H1 (cell line): ENCODE measurements around the gene NR1H3. TPM values are rescaled to one million over a fixed set of nuclear protein-coding genes. Genes with fewer than 3 reads are reported as not detected.

Experiments used
- ASH2L ChIP-seq: fragments of 200-600, 300-600 bp; sonication (generic); IDR thresholded peaks from one replicate; pipeline ENCODE4 v1.7.1; 2017; ENCODE audit warnings: low read length
- CBX5 ChIP-seq: fragments of 300-800, 300-1000 bp; sonication (generic); IDR thresholded peaks from 2 replicates; pipeline ENCODE4 v1.7.1; 2016; ENCODE audit warnings: antibody characterized with exemption, low read length, low read depth
- MAFK ChIP-seq: IDR thresholded peaks from 2 replicates; pipeline ENCODE4 v1.6.1; 2012; ENCODE audit warnings: low read depth, mild to moderate bottlenecking, improper control_type of control experiment, low read length
- POLR2AphosphoS5 ChIP-seq: IDR thresholded peaks from 2 replicates; pipeline ENCODE4 v1.6.1; 2011; ENCODE audit warnings: low read depth, low read length
- polyA plus RNA-seq, 7 experiments: library from polyadenylated mRNA; depleted of rRNA in 3 of 7; stranded (reverse) in 5 of 7; unstranded in 2 of 7; fragments of >200 nt in 5 of 7; fragments of 200-250 nt in 2 of 7; gene quantifications; 1 replicate in 5 of 7; 2 replicates in 1 of 7; 4 replicates in 1 of 7; pipeline versions ENCODE4 v1.2.1 to v1.2.3, GENCODE V29; 2011 to 2013; ENCODE audit warnings: missing spikeins in 2 of 7, mixed read lengths in 2 of 7
- total RNA-seq: library from RNA; stranded (reverse); fragmentation: NEBNext Ultra II Directional; extraction: Animal tissue kit (Norgen Biotek cat#: 25700); gene quantifications from 2 replicates; pipeline ENCODE4 v1.2.1, GENCODE V29; 2021
- TF ChIP-seq, protein P1 (sequence below): fragments of 300-600 bp; sonication (generic); IDR thresholded peaks from 2 replicates; pipeline ENCODE4 v1.7.1; 2012; ENCODE audit warnings: low read length, moderate library complexity, mild to moderate bottlenecking, inconsistent platforms; ENCODE audit not compliant: insufficient replicate concordance

The NR1H3 gene
- total and polyA plus RNA-seq, 2 of the 8 experiments (the other 6 are each of a cell fraction or from before 2014, with no cell fraction given): 19.9 to 42.1 TPM

DNA sequence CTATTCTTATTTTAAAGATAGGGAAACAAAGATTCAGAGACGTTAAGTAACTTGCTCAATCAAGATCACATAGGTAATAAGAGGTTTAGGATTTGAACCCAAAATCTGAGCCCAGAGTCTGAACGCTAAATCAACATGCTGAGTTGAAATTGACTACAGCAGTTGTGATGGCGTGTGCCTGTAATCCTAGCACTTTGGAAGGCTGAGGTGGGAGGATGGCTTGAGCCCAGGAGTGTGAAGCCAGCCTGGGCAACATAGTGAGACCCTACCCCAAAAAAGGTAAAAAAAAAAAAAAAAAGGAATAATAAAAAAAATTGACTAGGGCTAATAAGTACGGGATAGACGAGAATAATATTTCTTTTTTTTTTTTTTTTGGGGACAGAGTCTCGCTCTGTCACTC is 1.4 kb upstream of the NR1H3 start (continued):
- TF ChIP-seq, protein P1, sequence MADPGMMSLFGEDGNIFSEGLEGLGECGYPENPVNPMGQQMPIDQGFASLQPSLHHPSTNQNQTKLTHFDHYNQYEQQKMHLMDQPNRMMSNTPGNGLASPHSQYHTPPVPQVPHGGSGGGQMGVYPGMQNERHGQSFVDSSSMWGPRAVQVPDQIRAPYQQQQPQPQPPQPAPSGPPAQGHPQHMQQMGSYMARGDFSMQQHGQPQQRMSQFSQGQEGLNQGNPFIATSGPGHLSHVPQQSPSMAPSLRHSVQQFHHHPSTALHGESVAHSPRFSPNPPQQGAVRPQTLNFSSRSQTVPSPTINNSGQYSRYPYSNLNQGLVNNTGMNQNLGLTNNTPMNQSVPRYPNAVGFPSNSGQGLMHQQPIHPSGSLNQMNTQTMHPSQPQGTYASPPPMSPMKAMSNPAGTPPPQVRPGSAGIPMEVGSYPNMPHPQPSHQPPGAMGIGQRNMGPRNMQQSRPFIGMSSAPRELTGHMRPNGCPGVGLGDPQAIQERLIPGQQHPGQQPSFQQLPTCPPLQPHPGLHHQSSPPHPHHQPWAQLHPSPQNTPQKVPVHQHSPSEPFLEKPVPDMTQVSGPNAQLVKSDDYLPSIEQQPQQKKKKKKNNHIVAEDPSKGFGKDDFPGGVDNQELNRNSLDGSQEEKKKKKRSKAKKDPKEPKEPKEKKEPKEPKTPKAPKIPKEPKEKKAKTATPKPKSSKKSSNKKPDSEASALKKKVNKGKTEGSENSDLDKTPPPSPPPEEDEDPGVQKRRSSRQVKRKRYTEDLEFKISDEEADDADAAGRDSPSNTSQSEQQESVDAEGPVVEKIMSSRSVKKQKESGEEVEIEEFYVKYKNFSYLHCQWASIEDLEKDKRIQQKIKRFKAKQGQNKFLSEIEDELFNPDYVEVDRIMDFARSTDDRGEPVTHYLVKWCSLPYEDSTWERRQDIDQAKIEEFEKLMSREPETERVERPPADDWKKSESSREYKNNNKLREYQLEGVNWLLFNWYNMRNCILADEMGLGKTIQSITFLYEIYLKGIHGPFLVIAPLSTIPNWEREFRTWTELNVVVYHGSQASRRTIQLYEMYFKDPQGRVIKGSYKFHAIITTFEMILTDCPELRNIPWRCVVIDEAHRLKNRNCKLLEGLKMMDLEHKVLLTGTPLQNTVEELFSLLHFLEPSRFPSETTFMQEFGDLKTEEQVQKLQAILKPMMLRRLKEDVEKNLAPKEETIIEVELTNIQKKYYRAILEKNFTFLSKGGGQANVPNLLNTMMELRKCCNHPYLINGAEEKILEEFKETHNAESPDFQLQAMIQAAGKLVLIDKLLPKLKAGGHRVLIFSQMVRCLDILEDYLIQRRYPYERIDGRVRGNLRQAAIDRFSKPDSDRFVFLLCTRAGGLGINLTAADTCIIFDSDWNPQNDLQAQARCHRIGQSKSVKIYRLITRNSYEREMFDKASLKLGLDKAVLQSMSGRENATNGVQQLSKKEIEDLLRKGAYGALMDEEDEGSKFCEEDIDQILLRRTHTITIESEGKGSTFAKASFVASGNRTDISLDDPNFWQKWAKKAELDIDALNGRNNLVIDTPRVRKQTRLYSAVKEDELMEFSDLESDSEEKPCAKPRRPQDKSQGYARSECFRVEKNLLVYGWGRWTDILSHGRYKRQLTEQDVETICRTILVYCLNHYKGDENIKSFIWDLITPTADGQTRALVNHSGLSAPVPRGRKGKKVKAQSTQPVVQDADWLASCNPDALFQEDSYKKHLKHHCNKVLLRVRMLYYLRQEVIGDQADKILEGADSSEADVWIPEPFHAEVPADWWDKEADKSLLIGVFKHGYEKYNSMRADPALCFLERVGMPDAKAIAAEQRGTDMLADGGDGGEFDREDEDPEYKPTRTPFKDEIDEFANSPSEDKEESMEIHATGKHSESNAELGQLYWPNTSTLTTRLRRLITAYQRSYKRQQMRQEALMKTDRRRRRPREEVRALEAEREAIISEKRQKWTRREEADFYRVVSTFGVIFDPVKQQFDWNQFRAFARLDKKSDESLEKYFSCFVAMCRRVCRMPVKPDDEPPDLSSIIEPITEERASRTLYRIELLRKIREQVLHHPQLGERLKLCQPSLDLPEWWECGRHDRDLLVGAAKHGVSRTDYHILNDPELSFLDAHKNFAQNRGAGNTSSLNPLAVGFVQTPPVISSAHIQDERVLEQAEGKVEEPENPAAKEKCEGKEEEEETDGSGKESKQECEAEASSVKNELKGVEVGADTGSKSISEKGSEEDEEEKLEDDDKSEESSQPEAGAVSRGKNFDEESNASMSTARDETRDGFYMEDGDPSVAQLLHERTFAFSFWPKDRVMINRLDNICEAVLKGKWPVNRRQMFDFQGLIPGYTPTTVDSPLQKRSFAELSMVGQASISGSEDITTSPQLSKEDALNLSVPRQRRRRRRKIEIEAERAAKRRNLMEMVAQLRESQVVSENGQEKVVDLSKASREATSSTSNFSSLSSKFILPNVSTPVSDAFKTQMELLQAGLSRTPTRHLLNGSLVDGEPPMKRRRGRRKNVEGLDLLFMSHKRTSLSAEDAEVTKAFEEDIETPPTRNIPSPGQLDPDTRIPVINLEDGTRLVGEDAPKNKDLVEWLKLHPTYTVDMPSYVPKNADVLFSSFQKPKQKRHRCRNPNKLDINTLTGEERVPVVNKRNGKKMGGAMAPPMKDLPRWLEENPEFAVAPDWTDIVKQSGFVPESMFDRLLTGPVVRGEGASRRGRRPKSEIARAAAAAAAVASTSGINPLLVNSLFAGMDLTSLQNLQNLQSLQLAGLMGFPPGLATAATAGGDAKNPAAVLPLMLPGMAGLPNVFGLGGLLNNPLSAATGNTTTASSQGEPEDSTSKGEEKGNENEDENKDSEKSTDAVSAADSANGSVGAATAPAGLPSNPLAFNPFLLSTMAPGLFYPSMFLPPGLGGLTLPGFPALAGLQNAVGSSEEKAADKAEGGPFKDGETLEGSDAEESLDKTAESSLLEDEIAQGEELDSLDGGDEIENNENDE: no peak
- TF ChIP-seq MAFK: no peak
- TF ChIP-seq ASH2L: no peak
- TF ChIP-seq CBX5: no peak
- TF ChIP-seq POLR2AphosphoS5: no peak
